Measurements from ENCODE around the gene TXNRD3.

TXNRD3 gene

DNA sequence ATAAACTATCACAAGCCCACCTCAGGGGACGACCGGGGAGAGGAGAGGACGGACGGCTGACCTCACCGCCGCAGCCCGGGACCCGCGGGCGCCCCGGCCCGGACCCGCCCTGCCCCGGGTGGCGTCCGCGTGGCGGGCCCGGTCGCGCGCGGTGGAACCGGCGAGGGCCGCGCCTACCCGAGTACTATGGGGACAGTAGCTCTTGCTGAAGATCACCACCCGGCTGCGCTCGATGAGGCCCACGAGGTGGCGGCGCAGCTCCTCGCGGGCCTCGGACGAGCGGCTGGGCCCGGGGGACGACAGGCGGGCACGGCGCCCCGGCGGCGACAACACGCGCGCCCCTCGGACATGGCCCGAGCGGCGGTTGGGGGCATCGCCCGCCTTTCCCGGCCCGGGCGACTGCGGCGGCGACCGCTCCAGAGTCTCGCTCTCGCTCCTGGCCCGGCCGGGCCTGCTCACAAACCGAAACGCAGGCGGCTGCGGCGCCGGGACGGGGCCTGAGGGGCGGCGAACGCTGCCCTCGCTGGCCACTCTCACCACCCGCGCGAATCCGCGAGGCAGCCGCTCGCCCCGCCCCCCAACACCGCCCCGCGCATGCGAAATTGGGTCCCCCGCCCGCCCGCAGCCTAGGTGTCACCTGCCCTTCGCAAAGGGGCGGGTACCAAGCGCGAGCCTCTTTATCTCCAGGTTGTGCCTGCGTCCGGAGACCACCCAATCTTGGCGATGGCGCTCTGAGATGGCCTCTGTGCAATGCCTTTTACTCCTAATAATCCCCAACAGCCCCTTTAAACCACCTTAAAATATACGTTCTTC, at the start of gene TXNRD3:
TXNRD3 (minus strand) TSS at position 554 of the 813 bp plus-strand sequence.
- H3K27me3 ChIP-seq (ENCODE audit: control insufficient read depth, insufficient read depth, low read length) = no peaks in the 10 kb centered on the region

DNA sequence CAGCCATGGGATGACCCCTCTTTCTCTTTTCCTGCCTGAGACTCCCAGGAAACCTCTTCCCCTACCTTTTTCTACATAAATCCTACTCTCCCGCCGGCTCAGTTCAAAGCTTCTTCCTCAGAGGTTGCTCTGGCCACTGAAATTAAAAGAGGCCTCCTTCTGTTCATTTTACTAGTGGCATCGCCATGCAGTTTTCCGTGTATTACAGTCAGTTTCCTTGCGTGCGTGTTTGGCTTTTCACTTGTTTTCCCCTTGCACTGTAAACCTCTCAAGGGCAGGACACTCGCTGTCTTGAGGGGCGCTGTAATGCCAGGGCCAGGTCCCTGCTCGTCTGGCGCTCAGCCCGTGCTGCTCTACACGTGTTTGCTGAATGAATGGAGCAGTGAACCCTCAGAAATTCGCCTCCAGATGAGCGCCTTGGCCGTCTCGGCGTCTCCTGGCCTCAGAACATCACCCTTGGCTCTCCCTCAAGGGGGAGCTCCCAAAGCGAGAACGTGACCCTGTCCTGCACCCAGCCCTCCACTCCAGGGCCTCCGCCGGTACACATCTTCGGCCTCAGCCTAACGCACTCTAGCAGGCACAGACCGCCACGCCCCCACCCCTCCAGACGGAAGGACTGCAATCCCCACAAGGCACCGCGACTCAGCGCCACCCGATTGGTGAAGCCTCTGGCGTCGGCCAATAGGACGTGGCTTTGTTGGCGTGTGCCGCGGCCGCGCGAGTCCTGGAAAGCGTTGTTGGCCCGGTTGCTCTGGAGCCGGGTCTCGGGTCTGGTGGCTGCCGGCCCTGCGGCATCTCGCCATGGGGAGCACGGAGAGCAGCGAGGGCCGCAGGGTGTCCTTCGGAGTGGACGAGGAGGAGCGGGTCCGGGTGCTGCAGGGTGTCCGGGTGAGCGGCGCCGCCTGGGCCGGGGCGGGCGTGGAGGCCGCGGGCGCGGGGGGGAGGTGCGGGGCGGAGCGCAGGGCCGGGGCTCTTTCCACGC, 48.9 kb upstream of the TXNRD3 start, which contains the start of gene CHCHD6:
CHCHD6 (plus strand) TSS at position 729 of the 982 bp plus-strand sequence; CDS start at position 802, 73 bp downstream.
- Histone ChIP-seq H3K4me3 (ENCODE audit: low read length) (peak within 1 kb of the TSS; percentile 90), H3K27me3 (ENCODE audit: control insufficient read depth, insufficient read depth, low read length) (no peaks in the 10 kb centered on the region), H3K36me3 (ENCODE audit: control insufficient read depth, insufficient read depth, low read length) (no peaks in the 10 kb centered on the region), H3K27ac (ENCODE audit: low read depth, low read length) (no peak within 1 kb of the TSS), H3K9ac (ENCODE audit: low read length) (peak within 1 kb of the TSS; percentile 36), H3K4me1 (ENCODE audit: control insufficient read depth, insufficient read depth, low read length) (peaks cover 7% of the 10 kb centered on the region)

More for the DNA sequence above, at the start of gene TXNRD3:
- Histone ChIP-seq H3K36me3 (ENCODE audit: control insufficient read depth, insufficient read depth, low read length) (no peaks in the 10 kb centered on the region), H3K27ac (ENCODE audit: low read depth, low read length) (peak within 1 kb of the TSS; percentile 32), H3K4me1 (ENCODE audit: control insufficient read depth, insufficient read depth, low read length) (no peaks in the 10 kb centered on the region), H3K4me3 (ENCODE audit: low read length) (peak within 1 kb of the TSS; percentile 75), H3K9ac (ENCODE audit: low read length) (peak within 1 kb of the TSS; percentile 47)

- H3K27me3 ChIP-seq (ENCODE audit: control insufficient read depth, insufficient read depth, low read length) = no peaks in the 10 kb centered on the region
- H3K4me3 ChIP-seq (ENCODE audit: low read length) = no peak overlapping the region
- no peak overlapping the region for H3K27ac ChIP-seq (ENCODE audit: low read depth, low read length)
- H3K36me3 ChIP-seq (ENCODE audit: control insufficient read depth, insufficient read depth, low read length) = no peaks in the 10 kb centered on the region
- H3K9ac ChIP-seq (ENCODE audit: low read length) = no peak overlapping the region
- H3K4me1 ChIP-seq (ENCODE audit: control insufficient read depth, insufficient read depth, low read length) = peaks cover 3% of the 10 kb centered on the region
These were observed 44.1 kb upstream of the TXNRD3 start for GRCh38 chr3:126699011-126699410.

- Histone ChIP-seq H3K27me3 (ENCODE audit: control insufficient read depth, insufficient read depth, low read length) (no peaks in the 10 kb centered on the region), H3K36me3 (ENCODE audit: control insufficient read depth, insufficient read depth, low read length) (no peaks in the 10 kb centered on the region), H3K4me1 (ENCODE audit: control insufficient read depth, insufficient read depth, low read length) (no peaks in the 10 kb centered on the region), H3K27ac (ENCODE audit: low read depth, low read length) (no peak overlapping the region), H3K9ac (ENCODE audit: low read length) (no peak overlapping the region), H3K4me3 (ENCODE audit: low read length) (no peak overlapping the region)
These were observed 41.9 kb upstream of the TXNRD3 start for GRCh38 chr3:126696701-126697267.

- Histone ChIP-seq H3K27me3 (ENCODE audit: control insufficient read depth, insufficient read depth, low read length) (no peaks in the 10 kb centered on the region), H3K27ac (ENCODE audit: low read depth, low read length) (no peak overlapping the region), H3K4me3 (ENCODE audit: low read length) (no peak overlapping the region), H3K9ac (ENCODE audit: low read length) (no peak overlapping the region), H3K36me3 (ENCODE audit: control insufficient read depth, insufficient read depth, low read length) (no peaks in the 10 kb centered on the region), H3K4me1 (ENCODE audit: control insufficient read depth, insufficient read depth, low read length) (no peaks in the 10 kb centered on the region)
These were observed 39.0 kb upstream of the TXNRD3 start for GRCh38 chr3:126693921-126694320.

DNA sequence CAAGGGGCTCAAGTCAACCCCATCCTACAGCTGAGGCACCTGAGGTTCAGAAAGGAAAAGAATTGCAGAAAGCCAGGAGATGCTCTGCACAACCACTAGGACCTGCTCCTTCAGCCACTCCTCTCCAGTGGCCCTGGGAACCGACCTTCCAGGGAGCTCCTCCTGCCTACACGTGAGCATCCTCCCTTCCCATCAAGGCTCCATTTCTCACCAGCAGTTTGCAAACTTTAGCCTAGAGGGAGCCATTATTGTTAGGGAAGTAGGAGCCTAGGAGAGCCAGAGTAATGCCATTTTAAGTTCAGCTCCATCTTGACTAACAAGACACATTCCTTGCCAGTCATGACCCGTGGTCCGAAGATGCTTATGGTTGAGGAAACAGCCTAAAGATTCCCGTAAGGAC, 37.9 kb upstream of the TXNRD3 start:
- no peak overlapping the region for H3K4me3 ChIP-seq (ENCODE audit: low read length)
- H3K9ac ChIP-seq (ENCODE audit: low read length) = no peak overlapping the region
- H3K4me1 ChIP-seq (ENCODE audit: control insufficient read depth, insufficient read depth, low read length) = no peaks in the 10 kb centered on the region
- H3K27ac ChIP-seq (ENCODE audit: low read depth, low read length) = no peak overlapping the region
- H3K27me3 ChIP-seq (ENCODE audit: control insufficient read depth, insufficient read depth, low read length) = no peaks in the 10 kb centered on the region
- H3K36me3 ChIP-seq (ENCODE audit: control insufficient read depth, insufficient read depth, low read length) = no peaks in the 10 kb centered on the region

DNA sequence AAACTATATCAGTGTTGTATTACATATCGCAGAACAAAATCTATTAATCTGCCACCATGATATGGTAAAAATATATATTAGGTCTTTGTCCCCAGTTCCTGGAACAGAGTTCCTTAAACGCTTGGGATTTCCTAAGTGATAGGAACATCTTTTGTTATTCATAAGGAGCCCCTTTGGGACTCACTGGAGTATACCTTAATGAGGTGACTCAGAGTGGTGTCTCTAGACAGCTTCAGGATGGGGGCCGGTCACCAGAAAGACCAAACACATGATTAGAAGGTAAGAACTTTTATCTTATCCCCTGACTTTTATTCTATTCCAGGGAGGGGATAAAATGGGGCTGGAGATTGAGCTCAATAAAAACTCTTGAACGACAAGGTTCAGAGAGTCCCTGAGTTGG, 36.8 kb upstream of the TXNRD3 start:
- Histone ChIP-seq H3K27ac (ENCODE audit: low read depth, low read length) (no peak overlapping the region), H3K9ac (ENCODE audit: low read length) (no peak overlapping the region), H3K36me3 (ENCODE audit: control insufficient read depth, insufficient read depth, low read length) (no peaks in the 10 kb centered on the region), H3K27me3 (ENCODE audit: control insufficient read depth, insufficient read depth, low read length) (no peaks in the 10 kb centered on the region), H3K4me1 (ENCODE audit: control insufficient read depth, insufficient read depth, low read length) (no peaks in the 10 kb centered on the region), H3K4me3 (ENCODE audit: low read length) (no peak overlapping the region)

GRCh38 chr3:126685493-126685892, 30.6 kb upstream of the TXNRD3 start:
- Histone ChIP-seq H3K4me3 (ENCODE audit: low read length) (no peak overlapping the region), H3K4me1 (ENCODE audit: control insufficient read depth, insufficient read depth, low read length) (no peaks in the 10 kb centered on the region), H3K36me3 (ENCODE audit: control insufficient read depth, insufficient read depth, low read length) (no peaks in the 10 kb centered on the region), H3K9ac (ENCODE audit: low read length) (no peak overlapping the region), H3K27me3 (ENCODE audit: control insufficient read depth, insufficient read depth, low read length) (no peaks in the 10 kb centered on the region), H3K27ac (ENCODE audit: low read depth, low read length) (no peak overlapping the region)

GRCh38 chr3:126685021-126685420, 30.1 kb upstream of the TXNRD3 start:
- Histone ChIP-seq H3K4me3 (ENCODE audit: low read length) (no peak overlapping the region), H3K9ac (ENCODE audit: low read length) (no peak overlapping the region), H3K4me1 (ENCODE audit: control insufficient read depth, insufficient read depth, low read length) (no peaks in the 10 kb centered on the region), H3K36me3 (ENCODE audit: control insufficient read depth, insufficient read depth, low read length) (no peaks in the 10 kb centered on the region), H3K27ac (ENCODE audit: low read depth, low read length) (no peak overlapping the region), H3K27me3 (ENCODE audit: control insufficient read depth, insufficient read depth, low read length) (no peaks in the 10 kb centered on the region)

GRCh38 chr3:126684218-126684751, 29.4 kb upstream of the TXNRD3 start:
- H3K4me1 ChIP-seq (ENCODE audit: control insufficient read depth, insufficient read depth, low read length) = no peaks in the 10 kb centered on the region
- no peak overlapping the region for H3K9ac ChIP-seq (ENCODE audit: low read length)
- no peaks in the 10 kb centered on the region for H3K36me3 ChIP-seq (ENCODE audit: control insufficient read depth, insufficient read depth, low read length)
- no peaks in the 10 kb centered on the region for H3K27me3 ChIP-seq (ENCODE audit: control insufficient read depth, insufficient read depth, low read length)
- H3K4me3 ChIP-seq (ENCODE audit: low read length) = no peak overlapping the region
- H3K27ac ChIP-seq (ENCODE audit: low read depth, low read length) = no peak overlapping the region

GRCh38 chr3:126683069-126683468, 28.1 kb upstream of the TXNRD3 start:
- Histone ChIP-seq H3K4me1 (ENCODE audit: control insufficient read depth, insufficient read depth, low read length) (no peaks in the 10 kb centered on the region), H3K36me3 (ENCODE audit: control insufficient read depth, insufficient read depth, low read length) (no peaks in the 10 kb centered on the region), H3K27me3 (ENCODE audit: control insufficient read depth, insufficient read depth, low read length) (peaks cover 4% of the 10 kb centered on the region), H3K27ac (ENCODE audit: low read depth, low read length) (no peak overlapping the region), H3K4me3 (ENCODE audit: low read length) (no peak overlapping the region), H3K9ac (ENCODE audit: low read length) (no peak overlapping the region)

DNA sequence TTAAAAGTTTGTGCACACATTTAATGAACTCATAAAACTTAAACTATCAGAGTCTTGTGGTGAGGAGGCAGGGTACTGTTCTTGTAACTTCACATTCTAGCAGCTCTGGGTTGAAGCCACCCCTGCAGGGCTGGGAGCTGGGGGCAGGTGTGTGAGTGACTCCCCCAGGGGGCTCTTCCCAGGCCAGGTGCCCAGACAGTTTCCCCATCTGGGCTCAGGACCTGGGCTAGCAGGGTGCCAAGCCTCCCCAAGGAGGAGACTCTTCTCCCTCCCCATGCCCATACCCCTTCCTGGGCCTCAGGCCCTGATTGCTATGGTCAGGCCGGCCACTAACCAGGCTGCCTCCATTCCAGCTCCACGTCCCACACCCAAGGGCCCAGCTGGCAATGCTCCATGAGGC, 27.1 kb upstream of the TXNRD3 start:
- peaks cover 9% of the 10 kb centered on the region for H3K27me3 ChIP-seq (ENCODE audit: control insufficient read depth, insufficient read depth, low read length)
- H3K27ac ChIP-seq (ENCODE audit: low read depth, low read length) = no peak overlapping the region
- H3K36me3 ChIP-seq (ENCODE audit: control insufficient read depth, insufficient read depth, low read length) = no peaks in the 10 kb centered on the region
- no peak overlapping the region for H3K9ac ChIP-seq (ENCODE audit: low read length)
- no peak overlapping the region for H3K4me3 ChIP-seq (ENCODE audit: low read length)
- no peaks in the 10 kb centered on the region for H3K4me1 ChIP-seq (ENCODE audit: control insufficient read depth, insufficient read depth, low read length)

Data from rectal smooth muscle tissue (tissue), 1 donor.